GM21529 (cell line): ENCODE measurements around the gene M1AP.

Source experiments
- ATAC-seq: cut with Tn5 transposase; IDR thresholded peaks from one replicate; pipeline ENCODE4 v1.9.1; 2021; ENCODE audit not compliant: unreplicated experiment

Gene M1AP, protein sequence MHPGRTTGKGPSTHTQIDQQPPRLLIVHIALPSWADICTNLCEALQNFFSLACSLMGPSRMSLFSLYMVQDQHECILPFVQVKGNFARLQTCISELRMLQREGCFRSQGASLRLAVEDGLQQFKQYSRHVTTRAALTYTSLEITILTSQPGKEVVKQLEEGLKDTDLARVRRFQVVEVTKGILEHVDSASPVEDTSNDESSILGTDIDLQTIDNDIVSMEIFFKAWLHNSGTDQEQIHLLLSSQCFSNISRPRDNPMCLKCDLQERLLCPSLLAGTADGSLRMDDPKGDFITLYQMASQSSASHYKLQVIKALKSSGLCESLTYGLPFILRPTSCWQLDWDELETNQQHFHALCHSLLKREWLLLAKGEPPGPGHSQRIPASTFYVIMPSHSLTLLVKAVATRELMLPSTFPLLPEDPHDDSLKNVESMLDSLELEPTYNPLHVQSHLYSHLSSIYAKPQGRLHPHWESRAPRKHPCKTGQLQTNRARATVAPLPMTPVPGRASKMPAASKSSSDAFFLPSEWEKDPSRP

DNA sequence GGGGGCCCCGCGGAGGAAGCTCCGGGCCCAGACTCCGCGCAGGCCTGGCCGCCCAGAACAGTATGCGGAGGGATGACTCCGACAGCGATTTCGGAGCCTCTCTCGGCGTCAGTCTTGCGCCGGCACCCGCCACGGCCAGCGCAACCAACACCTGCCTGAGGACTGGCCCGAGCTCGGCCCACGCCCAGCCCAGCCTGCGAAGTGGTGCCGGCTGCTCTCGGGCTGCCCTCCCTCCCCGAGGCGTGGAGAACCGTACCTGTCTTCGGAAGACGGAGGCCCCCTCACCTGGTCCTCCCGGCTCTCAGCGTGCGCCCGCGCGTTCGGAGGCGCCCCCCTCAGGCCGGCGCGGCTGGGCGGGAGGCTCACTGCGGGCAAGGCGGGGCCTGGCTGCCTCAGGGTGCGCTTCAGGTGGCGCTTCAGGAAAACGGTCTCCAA is at the start of gene M1AP:
Gene M1AP, minus strand, starts transcription at position 322 of the 435 bp plus-strand sequence. CDS start 8,055 bp downstream, outside the sequence.
- no peak for ATAC-seq

DNA sequence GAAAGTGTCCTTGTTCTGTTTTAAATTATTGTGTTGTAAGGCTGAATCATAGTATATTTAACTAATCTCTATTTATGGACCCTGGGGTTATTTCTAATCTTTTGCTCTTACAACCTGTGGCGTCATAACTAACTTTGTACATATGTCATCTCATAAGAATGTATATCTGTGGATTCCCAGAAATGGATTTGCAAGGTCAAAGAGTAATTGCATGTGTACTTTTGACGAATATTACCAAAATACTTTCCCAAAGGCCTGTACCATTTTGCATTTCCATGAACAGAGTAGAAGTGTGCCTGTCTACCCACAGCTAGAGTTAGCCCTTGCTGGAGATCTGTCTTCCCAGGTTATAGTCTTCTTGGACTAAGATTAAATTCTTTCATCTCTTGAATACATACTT is 48.7 kb upstream of the M1AP start:
- no peak for ATAC-seq

DNA sequence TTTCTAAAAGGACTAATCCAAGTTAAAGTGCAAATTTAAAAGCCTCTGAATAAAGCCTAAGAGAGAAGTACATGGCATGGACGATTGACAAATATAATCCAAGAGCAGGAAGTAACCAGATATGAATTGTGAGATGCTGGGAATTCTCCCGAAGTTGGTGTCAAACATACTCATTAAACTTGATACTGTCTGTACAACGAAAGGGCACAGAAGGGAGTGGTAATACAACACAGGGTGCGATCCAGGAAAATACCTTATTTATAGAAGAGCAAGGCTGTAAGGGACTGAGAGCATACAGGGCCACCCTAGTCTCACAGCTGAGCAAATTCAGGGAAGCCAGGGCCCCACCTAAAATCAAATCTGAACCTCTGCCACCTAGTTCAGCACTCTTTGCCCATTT is 47.5 kb upstream of the M1AP start:
- no peak for ATAC-seq

DNA sequence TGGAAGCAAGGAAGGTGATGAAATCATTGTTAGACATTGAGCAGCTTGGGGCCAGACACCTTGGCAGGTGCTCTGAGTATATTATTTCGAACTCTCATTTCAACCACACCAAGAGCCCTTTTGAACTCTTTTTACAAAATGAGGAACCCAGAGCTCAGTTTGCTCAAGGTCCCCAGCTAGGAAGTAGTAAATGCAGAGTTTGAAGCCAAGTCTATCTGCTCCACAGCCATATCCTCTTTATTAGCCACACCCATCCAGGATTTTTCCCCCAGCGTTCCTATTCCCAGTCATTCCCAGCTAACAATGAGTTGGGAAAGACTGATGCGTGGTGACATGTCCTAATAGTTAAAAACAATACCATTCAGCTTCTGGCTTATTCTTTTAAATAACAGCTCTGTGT is 46.2 kb upstream of the M1AP start:
- ATAC-seq = no peak

DNA sequence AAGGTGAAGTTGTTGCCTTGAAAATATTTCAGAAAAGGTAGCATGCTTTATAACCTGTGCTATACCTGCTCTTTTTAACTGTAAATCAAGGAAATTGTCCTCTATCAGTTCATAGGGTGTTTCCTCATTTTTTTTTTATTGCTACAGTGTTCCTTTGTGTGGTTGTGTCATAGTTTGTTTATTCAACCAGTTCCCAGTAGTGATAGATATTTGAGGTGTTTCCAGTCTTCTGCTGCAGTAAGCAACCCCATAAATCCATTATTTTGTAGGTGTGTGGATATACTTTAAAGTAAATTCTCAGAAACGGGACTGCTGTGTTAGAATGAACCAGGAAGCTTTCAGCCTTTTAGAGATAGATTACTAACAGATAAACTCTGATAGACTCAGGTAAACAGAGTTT is 45.5 kb upstream of the M1AP start:
- no peak for ATAC-seq

DNA sequence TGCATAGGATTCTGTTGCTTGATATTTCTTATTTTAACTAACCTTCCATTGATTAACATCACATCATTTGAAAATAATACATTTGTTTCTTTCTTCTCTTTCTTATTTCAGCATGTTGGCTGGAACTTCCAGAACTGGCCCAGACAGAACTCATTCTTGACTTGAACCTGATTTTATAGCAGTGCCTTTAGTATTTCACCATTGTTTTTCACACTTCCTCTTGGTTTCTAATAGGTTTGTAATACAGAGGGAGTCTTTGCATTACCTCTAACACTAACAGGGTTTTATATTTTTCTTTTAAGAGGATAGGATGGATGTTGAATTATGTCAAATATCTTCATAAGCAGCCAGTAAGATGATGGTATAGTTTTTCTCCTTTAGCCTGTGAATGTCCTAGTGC is 45.1 kb upstream of the M1AP start:
- ATAC-seq = no peak

DNA sequence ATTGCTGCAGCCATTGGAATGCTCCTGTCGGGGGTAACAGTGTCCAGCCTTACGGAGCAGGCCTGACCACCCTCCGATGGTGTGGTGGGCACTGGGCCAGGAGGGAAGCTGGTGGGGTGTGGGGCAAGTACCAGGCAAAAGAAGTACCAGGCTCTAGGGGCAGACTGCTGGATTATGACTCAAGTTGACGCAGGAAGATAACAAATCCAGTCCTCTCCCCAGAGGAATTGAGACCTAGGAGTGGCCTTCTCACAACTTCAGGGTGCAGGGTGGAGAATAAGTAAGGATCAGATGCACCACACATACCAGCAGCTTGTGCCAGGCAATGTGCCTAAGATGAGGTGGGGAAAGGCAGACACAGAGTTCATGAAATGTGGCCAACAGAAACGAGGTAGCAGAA is 43.8 kb upstream of the M1AP start:
- no peak for ATAC-seq

DNA sequence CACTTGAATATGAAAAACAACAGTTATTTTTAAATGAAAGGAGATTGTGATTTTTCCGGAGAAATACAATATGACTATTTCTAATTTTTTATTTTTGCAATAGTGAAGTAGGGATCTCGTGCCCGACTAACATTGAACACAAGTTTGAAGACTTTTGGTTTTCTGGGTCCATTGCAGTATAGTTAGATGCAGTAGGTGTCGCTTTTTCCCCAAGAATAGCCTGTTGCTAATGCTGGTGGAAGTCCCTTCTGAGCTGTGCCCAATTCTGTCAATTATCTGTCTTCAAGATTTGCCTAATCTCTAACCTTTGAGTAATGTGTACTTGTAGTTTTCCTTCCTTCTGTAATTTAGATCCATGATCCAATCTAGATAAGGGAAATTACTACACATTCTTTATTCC is 42.4 kb upstream of the M1AP start:
- peak; percentile 75 for ATAC-seq

DNA sequence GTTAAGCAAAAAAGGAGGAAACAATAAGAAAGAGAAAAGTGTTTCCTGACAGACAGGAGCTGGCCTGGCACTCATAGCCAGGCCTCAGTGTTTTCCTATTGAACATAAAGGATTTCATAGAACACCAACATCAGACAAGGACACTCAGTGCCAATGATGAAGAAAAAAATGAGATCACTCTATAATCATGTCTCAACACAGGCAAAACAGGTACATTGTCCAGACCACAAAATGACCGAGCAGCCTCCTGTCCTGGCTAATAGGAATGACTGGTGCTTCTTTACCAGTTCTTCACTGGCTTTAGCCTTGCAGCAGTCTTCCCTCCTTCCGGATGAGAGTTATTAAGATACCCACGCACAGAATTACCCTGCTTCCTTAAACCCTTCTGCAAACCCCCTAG is 41.5 kb upstream of the M1AP start:
- no peak for ATAC-seq

DNA sequence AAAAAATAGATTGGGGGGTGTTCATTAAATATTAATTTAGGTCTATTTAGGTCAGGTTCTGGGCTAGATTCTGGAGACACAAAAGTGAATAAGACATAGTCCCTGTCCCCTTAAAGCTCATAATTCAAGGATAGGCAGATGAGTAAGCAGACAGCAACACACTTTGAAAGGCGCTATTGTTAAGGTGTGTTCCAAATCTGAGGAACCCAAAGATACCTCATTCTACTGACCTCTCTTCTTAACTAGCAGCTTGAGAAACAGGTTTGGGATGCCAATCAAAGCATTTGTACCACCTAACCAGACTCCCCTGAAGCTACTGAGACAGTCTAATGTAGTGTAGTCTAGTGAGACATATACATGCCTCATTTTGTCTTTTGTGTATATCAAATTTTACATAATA is 40.8 kb upstream of the M1AP start:
- ATAC-seq = no peak

DNA sequence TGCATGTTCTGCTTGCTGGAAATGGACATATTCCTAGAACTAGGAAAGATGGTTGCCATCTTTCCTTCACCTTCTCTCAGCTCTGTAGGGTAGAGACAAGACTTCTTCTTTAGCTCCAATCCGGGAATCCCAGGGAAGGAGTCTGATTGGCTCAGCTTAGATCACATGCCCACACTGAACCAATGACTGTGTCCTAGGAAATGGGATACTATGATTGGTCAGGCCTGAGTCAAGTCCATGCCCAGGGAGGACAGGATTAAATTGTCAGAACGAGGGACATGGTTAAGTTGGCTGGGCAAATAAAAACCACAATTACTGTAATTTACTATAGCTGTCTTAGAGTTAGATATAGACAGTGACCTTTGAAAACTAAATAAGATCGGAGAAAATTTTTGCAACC is 37.3 kb upstream of the M1AP start:
- no peak for ATAC-seq

DNA sequence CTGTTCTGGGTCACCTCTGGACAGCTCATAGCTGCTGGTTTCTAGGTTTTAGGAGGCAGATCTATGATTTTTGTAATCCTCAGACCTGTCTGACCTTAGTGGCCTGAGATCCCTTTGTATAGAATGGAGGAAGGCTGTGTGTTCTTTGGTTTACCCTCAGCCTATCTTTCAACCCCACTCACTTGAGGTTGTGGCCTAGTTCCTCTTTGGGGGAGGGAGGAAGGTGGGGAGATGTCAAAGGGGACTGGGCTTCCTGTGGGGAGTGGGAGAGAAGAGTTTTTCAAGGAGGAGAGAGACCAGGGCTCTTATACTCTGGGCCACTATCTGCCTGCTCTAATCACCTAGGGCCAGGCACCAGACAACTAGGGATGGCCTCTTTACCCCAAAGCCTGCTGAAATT is 34.4 kb upstream of the M1AP start:
- ATAC-seq = no peak

DNA sequence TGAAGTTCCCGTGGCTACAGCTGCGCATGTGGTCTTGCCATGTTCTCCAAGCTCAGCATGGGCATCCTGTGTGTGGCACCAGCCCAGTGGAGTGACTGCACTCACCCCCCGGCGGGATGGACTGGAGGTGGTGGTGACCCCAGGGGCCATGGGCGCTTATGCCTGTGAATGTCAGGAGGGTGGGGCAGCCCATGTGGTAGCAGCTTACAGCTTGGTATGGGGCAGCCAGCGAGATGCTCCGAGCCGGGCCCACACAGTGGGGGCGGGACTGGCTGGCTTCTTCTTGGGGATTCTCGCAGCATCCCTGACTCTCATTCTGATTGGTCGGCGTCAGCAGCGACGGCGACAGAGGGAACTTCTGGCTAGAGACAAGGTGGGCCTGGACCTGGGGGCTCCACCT is 31.5 kb upstream of the M1AP start:
- no peak for ATAC-seq

DNA sequence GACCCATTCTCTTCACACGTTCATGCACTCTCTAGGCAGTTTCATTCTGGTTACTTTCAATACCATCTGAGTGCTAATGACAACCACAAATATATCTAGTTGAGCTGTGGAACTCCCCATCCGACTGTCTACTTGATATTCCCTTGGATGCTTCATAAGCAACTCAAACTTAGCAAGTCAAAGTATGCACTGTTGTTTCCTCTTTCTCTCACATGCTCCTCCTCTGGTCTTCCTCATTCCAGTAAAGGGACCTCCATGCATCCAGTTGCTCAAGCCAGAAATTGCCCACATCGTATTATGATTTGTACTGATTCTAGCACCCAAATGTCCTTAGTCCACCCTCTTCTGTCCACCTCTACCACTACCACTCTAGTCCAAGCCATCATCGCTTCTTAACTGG is 28.2 kb upstream of the M1AP start:
- no peak for ATAC-seq

DNA sequence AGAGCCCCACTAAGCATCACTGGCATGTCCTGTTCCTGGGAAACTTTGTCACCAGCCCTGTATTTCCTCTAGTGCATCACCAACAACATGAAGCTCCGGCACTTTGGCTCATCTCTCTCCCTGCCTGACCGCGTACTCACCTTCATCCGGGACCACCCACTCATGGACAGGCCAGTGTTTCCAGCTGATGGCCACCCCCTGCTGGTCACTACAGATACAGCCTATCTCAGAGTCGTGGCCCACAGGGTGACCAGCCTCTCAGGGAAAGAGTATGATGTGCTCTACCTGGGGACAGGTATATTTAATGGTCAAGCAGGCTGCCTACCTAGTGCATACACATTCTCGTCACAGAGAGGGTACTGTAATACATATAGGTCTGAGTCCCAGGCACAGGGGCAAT is 27.0 kb upstream of the M1AP start:
- ATAC-seq = no peak

DNA sequence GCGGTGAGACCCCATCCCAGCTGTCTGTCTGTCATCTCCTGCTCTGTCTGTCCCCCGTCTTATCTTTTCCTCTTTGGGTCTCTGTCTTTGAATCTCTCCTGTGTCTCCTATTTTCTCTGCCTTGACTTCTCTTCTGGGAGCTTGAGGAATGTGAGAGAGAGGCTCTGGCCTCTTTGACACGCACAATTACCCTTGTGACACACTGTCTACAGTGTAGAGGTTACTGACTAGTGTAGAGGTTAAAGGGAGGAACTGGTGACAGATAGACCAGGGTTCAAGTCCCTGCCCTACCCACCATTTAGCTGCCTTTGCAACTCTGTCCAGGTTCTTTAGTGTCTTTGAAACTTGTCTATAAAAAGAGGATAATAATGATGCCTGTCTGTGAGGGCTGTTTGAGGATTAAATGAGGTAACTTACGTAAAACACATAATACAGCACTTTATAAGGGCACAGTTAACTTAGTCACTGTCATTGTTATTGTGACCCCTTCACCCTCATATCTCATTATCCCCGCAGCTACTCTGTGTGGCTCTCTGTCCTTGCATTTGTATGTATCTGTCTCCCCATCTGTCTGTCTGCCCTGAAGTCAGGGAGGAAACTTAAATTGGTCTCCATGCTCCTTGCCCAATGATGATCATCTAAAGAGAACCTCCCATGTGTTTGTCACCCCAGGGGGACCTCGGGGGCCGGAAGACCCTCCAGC is 25.8 kb upstream of the M1AP start:
- no peak for ATAC-seq

DNA sequence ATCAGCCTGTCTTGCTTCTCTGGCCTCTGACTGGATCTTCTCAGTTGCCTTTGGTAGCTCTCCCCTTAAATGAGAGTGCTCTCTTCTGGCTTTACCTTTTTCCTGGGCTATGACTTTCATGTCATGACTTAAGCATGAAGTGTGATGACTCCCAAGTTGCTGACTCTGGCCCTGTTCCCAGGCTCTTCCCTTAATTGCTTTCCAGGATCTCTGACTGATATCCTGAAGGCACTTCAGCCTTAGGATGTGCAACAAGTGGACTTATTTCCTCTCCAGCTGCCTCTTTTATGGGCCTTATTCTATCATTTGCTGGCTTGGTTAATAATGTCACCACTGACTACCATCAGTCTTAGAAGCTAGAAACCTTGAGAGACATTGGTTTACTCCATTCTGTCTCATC is 23.3 kb upstream of the M1AP start:
- no peak for ATAC-seq

DNA sequence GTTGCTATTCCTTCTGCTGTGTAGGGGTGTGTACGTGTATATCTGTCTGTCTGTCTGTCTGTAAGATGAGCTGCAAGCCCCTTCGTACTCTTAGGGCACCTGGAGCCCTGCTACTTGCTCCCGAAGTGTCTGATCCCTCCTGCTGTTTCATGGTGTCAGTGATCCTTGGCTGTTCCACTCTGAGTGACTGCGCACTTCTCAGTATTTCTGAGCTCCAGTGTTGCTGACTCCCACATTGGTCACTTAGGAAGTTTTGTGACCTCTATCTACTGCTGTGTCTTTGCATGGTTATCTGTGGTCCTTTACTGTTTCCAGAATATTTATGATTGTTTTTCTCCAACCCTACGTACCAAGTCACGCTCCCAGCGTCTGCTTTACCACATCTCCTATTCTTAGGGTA is 22.1 kb upstream of the M1AP start:
- no peak for ATAC-seq

DNA sequence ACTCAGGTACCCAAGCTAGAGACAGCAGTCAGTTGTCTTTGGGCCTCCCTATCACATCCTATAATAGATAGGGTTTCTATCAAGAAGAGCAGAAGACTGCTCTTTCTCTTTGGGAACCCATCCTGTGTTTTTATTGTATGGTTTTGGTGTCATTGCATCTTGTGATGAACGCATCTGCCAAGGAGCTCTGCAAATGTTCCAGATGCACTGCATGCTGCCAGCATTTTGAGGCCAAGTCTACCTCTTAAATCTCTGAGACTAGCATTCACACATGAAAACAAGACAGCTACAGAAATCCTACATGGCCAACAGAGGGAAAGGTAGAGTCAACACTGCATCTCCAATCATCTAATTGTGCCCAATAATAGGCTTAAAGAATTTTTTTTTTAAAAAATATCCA is 20.0 kb upstream of the M1AP start:
- no peak for ATAC-seq

DNA sequence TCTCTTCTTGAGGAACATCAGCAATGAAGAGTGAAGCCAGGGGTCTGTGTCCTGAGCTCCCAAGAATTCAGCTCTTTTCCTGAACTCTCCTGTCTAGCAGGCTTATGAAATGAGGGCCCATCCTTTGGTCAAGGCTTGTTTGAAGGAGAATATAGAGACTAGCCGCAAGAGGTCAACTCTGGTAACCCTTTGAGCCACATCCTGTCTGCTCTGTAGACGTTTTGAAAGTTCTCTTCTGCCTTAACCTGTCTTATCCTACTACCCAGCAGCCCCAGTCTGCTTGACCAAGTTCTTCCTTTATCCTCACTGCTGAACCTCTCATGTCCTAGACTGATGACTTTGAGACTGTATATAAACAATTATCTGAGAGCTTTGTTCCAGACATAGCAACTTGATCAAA is 11.3 kb upstream of the M1AP start:
- no peak for ATAC-seq

DNA sequence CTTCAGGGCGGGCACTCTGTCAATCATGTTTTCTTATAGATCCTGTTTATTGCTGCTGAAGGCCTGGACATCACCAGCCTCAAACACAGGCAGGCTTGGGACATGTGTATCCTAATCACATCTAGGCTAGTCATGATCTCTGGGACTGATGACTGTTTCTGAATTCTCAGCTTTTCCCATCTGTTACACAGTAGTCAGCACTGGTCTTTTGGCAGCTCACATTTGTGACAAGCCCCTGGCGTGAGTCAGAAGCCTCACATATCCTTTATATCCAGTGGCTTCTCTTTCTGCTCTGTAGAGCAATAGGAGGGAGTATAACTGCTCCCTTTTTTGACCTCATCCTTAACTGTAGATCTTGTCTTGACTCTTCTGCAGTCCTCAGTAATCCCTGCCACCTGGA is 10.4 kb upstream of the M1AP start:
- no peak for ATAC-seq

DNA sequence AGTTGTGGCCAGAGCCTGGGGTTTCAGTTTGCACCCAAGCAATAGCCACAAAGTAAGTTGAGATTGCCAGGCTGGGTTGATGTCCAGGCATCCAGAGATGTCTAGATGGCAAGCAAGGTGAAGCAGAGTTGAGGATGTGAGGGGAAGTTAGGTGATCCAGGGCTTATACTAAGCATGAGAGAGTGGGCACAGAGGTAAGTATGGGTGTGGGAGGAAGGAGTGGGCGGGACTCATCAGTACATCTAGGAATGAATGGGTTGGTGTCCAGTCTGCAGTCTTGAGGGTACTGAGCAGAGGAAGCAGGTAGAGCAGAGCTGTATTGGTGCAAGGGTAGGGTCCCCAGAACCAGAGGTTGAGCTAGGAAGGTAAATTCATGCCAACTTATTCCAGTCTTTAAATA is 7.4 kb upstream of the M1AP start:
- no peak for ATAC-seq
